Esophagus muscularis mucosa (tissue), 4 donors: ENCODE data around the gene IGFBP1. TPM values are rescaled to one million over a fixed set of nuclear protein-coding genes. Genes with fewer than 3 reads are reported as not detected.
A peak's percentile ranks its signal among the peaks of the same experiment; 100 is the strongest.

ENCODE experiments used
- DNase-seq: peaks from one replicate; pipeline ENCODE4 v3.0.0-alpha.2; 2017; ENCODE audit errors: extremely low spot score
- H3K27ac ChIP-seq, 4 donors: fragments of 200-600 bp; sonication (generic); replicated peaks in 1 of 4; 1 replicate in 3 of 4; 2 replicates in 1 of 4; pipeline ENCODE4 v1.5.1; 2016 to 2019; ENCODE audit warnings: mild to moderate bottlenecking in 1 of 4
- H3K27me3 ChIP-seq, 4 donors: fragments of 200-600 bp; sonication (generic); one replicate each; pipeline versions ENCODE4 v1.5.1 to v1.6.0; 2016 to 2019
- H3K36me3 ChIP-seq, 4 donors: fragments of 200-600 bp; sonication (generic); one replicate each; pipeline ENCODE4 v1.5.1; 2016 to 2019
- H3K4me1 ChIP-seq, 4 donors: fragments of 200-600 bp; sonication (generic); one replicate each; pipeline ENCODE4 v1.5.1; 2016 to 2019
- H3K4me3 ChIP-seq, 4 donors: fragments of 200-600 bp; sonication (generic); 1 replicate in 2 of 4; 2 replicates in 2 of 4; pipeline ENCODE4 v1.5.1; 2016 to 2019; ENCODE audit warnings: mild to moderate bottlenecking in 4 of 4, moderate library complexity in 1 of 4
- H3K9me3 ChIP-seq, 4 donors: fragments of 200-600 bp; sonication (generic); 1 replicate in 3 of 4; 2 replicates in 1 of 4; pipeline ENCODE4 v1.5.1; 2016 to 2019
- EP300 ChIP-seq: sonication (generic); formaldehyde crosslinking; IDR thresholded peaks from one replicate; pipeline ENCODE4 v1.6.1; 2017; ENCODE audit warnings: antibody characterized with exemption
- POLR2A ChIP-seq: fragments of 450-650 bp; IDR thresholded peaks from one replicate; pipeline ENCODE4 v1.6.1; 2017; ENCODE audit warnings: antibody characterized with exemption, moderate library complexity, mild to moderate bottlenecking, low read depth
- POLR2AphosphoS5 ChIP-seq, 2 donors: sonication (generic); formaldehyde crosslinking; IDR thresholded peaks; one replicate each; pipeline ENCODE4 v1.6.1; 2017; ENCODE audit warnings: antibody characterized with exemption in 2 of 2
- WGBS: methylation state at CpG from one replicate; pipeline ENCODE4 v1.1.5; 2018; 5-methylcytosine and 5-hydroxymethylcytosine counted together
- intact Hi-C: fragments of 100-400 bp; cut with DNase I; formaldehyde crosslinking; loops from one replicate; pipeline ENCODE4 v1.15.1; 2023
- total RNA-seq, 4 donors: library from RNA; depleted of rRNA; stranded (reverse); fragments of >200 nt; gene quantifications; one replicate each; pipeline versions ENCODE4 v1.1.0 to v1.2.1, GENCODE V29; 2016
- TF ChIP-seq, protein P1 (sequence below), 3 experiments: fragments of 200-600 bp in 2 of 3; fragments of 450-650 bp in 1 of 3; sonication (generic) in 2 of 3; IDR thresholded peaks; one replicate each; pipeline ENCODE4 v1.5.1; 2017 to 2019; ENCODE audit warnings: antibody characterized with exemption in 3 of 3, mild to moderate bottlenecking in 2 of 3, moderate library complexity in 1 of 3

Gene IGFBP1
- total RNA-seq, 4 donors from 2014 or later: not detected

- peak; percentile 64 for DNase-seq
- H3K27ac ChIP-seq: no peak overlapping the region
- no peak overlapping the region for H3K4me3 ChIP-seq
- no peaks in the 10 kb centered on the region for H3K4me1 ChIP-seq
- intact Hi-C loops: no loop called here
- H3K9me3 ChIP-seq: no peaks in the 10 kb centered on the region
- TF ChIP-seq EP300 (no peak), POLR2AphosphoS5 (IDR thresholded peaks at IDR 0.05) (no peak), POLR2A (no peak)
- TF ChIP-seq, protein P1, sequence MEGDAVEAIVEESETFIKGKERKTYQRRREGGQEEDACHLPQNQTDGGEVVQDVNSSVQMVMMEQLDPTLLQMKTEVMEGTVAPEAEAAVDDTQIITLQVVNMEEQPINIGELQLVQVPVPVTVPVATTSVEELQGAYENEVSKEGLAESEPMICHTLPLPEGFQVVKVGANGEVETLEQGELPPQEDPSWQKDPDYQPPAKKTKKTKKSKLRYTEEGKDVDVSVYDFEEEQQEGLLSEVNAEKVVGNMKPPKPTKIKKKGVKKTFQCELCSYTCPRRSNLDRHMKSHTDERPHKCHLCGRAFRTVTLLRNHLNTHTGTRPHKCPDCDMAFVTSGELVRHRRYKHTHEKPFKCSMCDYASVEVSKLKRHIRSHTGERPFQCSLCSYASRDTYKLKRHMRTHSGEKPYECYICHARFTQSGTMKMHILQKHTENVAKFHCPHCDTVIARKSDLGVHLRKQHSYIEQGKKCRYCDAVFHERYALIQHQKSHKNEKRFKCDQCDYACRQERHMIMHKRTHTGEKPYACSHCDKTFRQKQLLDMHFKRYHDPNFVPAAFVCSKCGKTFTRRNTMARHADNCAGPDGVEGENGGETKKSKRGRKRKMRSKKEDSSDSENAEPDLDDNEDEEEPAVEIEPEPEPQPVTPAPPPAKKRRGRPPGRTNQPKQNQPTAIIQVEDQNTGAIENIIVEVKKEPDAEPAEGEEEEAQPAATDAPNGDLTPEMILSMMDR (IDR thresholded peaks at IDR 0.05): no peak
- peaks cover 0 to 43% (median 3%) of the 10 kb centered on the region in 4 donors for H3K27me3 ChIP-seq
- no peaks in the 10 kb centered on the region for H3K36me3 ChIP-seq
Measured at GRCh38 chr7:45894665-45895062, 6.4 kb downstream of the IGFBP1 start.

- H3K9me3 ChIP-seq: no peaks in the 10 kb centered on the region
- TF ChIP-seq POLR2AphosphoS5 (IDR thresholded peaks at IDR 0.05): no peak
- TF ChIP-seq, protein P1 (IDR thresholded peaks at IDR 0.05): no peak
- no peak for TF ChIP-seq POLR2A
- no peak for TF ChIP-seq EP300
- no peaks in the 10 kb centered on the region for H3K36me3 ChIP-seq
- no peak for DNase-seq
- H3K27me3 ChIP-seq: peaks cover 0 to 30% (median 0%) of the 10 kb centered on the region in 4 donors
- no peaks in the 10 kb centered on the region for H3K4me1 ChIP-seq
- no peak overlapping the region for H3K27ac ChIP-seq
- 93% methylated on average over 1 of the region's 1 CpG for WGBS
- intact Hi-C loops: no loop called here
- H3K4me3 ChIP-seq: no peak overlapping the region
Measured at GRCh38 chr7:45897042-45897690, 8.9 kb downstream of the IGFBP1 start.

GRCh38 chr7:45898222-45898621, 9.9 kb downstream of the IGFBP1 start:
- Histone ChIP-seq H3K9me3 (no peaks in the 10 kb centered on the region), H3K36me3 (no peaks in the 10 kb centered on the region), H3K4me1 (no peaks in the 10 kb centered on the region), H3K4me3 (no peak overlapping the region), H3K27me3 (peaks cover 0 to 30% (median 0%) of the 10 kb centered on the region in 4 donors), H3K27ac (no peak overlapping the region)
- no peak for TF ChIP-seq POLR2A
- TF ChIP-seq EP300: no peak
- TF ChIP-seq POLR2AphosphoS5 (IDR thresholded peaks at IDR 0.05): no peak
- TF ChIP-seq, protein P1 (IDR thresholded peaks at IDR 0.05): no peak
- DNase-seq: no peak
- intact Hi-C loops: no loop called here
- 75% methylated on average over 2 of the region's 2 CpGs for WGBS

DNA sequence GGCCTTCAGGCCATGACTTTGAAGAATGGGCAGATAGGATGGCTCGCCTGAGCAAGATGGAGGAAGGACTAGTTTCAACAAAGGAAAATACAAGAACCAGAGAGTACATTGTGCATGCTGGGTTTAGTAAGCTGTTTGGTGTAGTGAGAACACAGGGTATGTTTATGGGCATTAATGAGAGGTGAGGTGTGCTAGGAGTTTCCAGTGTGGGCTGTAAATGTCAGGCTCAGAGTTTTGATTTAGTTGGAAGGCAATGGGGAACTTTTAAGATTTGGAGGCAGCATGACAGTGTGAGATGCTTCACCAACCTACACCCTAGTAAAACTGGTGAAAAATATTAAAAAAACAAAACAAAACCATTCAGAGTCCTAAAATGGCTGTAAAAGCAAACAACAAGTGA, 13.3 kb downstream of the IGFBP1 start:
- Histone ChIP-seq H3K27ac (no peak overlapping the region), H3K36me3 (no peaks in the 10 kb centered on the region), H3K9me3 (peaks cover 0 to 6% (median 0%) of the 10 kb centered on the region in 4 donors), H3K4me1 (no peaks in the 10 kb centered on the region), H3K27me3 (peaks cover 0 to 6% (median 0%) of the 10 kb centered on the region in 4 donors), H3K4me3 (no peak overlapping the region)
- TF ChIP-seq, protein P1 (IDR thresholded peaks at IDR 0.05): no peak
- TF ChIP-seq EP300: no peak
- TF ChIP-seq POLR2A: no peak
- TF ChIP-seq POLR2AphosphoS5 (IDR thresholded peaks at IDR 0.05): no peak
- WGBS: 87% methylated on average over 1 of the region's 1 CpG
- intact Hi-C loops: no loop called here
- DNase-seq: no peak

DNA sequence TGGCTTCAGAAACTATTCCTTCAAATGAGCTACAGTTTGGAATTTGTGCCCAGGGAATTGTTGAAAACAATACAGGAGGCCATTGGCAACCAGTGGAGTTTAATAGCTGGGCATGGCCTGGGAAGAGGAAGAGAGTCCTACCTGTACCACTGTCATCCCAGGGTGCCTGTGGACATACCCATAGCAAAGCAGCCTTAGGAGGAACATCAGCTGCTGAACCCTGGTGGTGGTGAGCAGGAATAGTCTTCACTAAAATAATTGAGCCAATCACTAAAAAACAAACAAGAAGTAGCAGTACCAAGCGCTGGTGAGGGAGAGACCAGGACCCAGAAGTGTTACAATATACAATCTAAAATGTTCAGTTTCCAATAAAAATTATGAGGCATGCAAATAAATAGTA, 14.5 kb downstream of the IGFBP1 start:
- H3K27me3 ChIP-seq: peaks cover 0 to 6% (median 0%) of the 10 kb centered on the region in 4 donors
- peaks cover 0 to 6% (median 0%) of the 10 kb centered on the region in 4 donors for H3K9me3 ChIP-seq
- intact Hi-C loops: no loop called here
- H3K36me3 ChIP-seq: no peaks in the 10 kb centered on the region
- no peak overlapping the region for H3K27ac ChIP-seq
- H3K4me3 ChIP-seq: no peak overlapping the region
- no peaks in the 10 kb centered on the region for H3K4me1 ChIP-seq
- TF ChIP-seq EP300 (no peak), POLR2A (no peak), POLR2AphosphoS5 (IDR thresholded peaks at IDR 0.05) (no peak)
- TF ChIP-seq, protein P1 (IDR thresholded peaks at IDR 0.05): no peak
- 100% methylated on average over 1 of the region's 1 CpG for WGBS
- DNase-seq: no peak
